Activated CD8-positive, alpha-beta memory T cell treated with anti-CD3 and anti-CD28 coated beads, Interleukin-2, amount 50 U/mL, for 48 hours (primary cell): Measurements from ENCODE around the gene UBE2D4.
"Not testable (repeated sequence)": the region's sequence is repeated elsewhere in the genome, so short reads cannot be mapped to it uniquely, and the experiment has no call there.

Experiments used
- DNase-seq: peaks from one replicate; pipeline ENCODE4 v3.0.0-alpha.2; 2020

The UBE2D4 gene

DNA sequence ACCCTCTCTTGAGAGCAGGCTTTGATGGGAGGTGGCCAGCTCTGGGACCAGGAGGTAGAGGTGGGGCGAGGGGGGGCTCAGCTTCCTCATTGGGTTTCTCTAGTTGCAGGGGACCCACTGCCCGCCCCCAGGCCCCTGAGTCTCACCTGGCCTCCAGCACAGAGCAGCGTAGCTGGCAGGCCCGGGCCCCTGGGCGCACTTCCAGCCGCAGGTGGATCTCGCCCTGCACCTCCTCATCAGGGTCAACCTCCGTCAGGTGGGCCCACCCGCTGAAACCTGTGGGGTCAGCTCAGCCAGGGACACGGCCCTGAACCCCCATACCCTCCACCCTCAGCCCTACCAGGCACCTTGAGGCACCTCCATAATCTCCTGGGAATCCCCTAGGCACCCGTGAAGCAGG, 43.4 kb downstream of the UBE2D4 start:
- not testable (repeated sequence) for DNase-seq

DNA sequence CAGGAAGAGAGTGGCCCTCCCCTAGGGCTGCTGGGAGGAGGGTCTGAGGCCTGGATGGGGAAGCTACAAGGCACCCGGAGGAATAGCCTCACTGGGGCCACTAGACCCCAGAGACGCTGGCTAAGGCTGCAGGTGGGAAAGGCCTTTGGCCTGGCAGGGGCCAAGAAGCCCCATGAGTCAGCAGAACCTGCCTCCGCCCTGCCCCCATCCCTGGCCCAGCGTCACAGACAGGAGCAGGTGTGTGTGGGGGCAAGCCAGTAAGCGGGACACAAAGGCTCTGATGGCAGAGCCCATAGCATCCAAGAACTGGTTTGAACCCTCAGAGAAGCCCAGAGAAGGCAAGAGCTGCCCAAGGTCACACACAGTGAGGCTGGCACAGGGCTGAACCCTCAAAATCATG, 44.5 kb downstream of the UBE2D4 start:
- DNase-seq, result not testable (repeated sequence)

DNA sequence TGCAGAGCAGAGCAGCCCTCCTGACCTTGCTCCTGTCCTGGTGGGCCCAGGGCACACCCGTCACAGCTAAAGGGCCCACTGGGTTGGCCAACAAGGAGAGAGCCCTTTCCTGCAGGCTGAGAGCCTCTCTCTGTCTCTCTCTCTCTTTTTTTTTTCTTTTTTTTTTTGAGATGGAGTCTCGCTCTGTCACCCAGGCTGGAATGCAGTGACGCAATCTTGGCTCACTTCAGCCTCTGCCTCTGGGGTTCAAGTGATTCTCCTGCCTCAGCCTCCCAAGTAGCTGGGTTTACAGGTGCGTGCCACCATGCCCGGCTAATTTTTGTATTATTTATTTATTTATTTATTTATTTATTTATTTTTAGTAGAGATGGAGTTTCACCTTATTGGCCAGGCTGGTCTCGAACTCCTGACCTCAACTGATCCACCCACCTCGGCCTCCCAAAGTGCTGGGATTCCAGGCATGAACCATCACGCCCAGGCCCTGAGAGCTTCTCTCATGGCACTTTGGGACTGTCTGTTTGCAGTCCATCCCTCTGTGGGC, 47.9 kb downstream of the UBE2D4 start:
- DNase-seq, result not testable (repeated sequence)

DNA sequence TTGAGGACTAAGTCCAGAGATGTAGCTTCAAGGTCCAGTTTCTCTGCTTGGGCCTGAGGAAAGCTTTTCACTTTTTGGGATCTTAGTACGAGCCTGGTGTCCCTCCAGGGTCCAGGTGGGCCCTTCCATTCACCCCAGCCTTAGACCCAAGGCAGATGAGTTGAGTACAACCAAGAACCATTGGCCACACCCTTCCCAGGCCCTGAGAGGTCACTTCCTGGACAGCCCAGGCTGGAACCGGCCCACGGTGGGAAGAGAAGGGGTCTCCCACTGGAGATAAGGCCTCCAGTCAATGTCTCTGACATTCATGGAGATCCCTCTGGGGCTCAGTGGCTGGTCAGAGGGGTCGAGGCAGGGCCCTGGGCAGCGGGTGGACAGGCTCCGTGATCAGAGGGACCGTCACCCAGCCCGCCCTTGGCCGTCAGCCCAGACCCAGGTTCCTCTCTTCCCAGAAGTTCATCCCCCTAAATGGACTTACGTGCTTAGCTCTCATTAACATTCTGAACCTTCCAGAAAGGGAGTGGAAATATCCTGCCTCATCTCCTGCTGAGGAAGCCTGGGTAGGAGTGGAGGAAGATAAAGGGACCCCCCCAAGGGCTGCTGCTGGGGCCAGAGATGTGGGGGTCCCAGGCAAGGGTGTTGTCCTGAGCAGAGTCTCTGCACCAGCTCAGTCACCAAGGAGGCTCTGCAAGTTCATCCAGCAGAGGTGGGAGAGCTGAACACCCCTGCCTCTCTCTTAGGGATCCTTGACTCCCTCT, 48.7 kb downstream of the UBE2D4 start:
- DNase-seq, result not testable (repeated sequence)

DNA sequence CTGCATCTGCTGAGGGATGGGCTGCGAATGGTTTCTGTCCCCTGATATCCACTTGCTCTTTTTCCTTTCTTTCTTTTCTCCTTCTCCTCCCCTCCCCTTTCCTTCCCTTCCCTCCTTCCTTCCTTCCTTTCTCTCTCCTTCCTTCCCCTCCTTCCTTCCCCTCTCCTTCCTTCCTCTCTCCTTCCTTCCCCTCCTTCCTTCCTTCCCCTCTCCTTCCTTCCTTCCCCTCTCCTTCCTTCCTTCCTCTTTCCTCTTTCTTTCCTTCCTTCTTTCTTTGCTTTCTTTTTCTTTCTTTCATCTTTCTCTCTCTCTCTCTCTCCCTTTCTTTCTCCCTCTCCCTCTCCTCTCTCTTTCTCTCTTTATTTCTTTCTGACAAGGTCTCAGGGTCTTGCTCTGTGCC, 51.3 kb downstream of the UBE2D4 start:
- no peak for DNase-seq

DNA sequence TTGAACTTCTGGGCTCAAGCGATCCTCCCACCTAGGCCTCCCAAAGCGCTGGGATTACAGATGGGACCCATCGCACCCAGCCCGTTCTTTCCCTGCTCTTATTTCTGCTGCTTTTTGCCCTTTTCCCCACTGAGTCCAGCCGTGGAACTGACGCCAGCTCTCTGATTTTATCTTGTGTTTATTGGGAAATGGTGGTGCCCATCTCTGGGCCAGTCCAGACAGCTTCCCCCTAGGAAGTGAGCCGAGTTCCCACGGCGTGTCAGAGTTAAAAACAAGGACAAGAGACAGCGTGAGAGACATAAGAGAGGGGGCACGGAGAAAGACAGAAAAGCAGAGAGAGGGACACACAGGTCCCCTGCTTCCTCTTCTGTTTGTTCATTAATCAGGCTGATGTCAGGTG, 51.9 kb downstream of the UBE2D4 start:
- not testable (repeated sequence) for DNase-seq

DNA sequence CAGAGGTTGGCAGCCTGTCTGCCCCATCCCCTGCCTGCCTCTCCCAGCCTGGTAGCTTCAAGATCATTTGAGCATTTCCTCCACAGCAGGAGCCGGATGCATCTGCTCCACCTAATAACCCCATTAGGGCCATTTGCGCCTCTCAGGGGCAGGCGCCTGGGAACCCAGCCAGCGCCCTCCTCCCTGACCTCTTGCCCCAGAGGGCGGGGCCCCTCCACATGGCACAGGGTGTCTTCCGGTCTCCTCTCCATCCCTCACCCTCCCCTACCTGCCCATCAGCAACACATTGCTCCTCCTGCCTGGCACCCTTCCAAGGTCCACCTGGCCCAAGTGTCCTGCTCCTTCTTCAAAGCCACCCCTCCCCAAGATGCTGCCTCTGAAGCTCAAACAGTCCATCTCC, 56.6 kb downstream of the UBE2D4 start:
- not testable (repeated sequence) for DNase-seq

DNA sequence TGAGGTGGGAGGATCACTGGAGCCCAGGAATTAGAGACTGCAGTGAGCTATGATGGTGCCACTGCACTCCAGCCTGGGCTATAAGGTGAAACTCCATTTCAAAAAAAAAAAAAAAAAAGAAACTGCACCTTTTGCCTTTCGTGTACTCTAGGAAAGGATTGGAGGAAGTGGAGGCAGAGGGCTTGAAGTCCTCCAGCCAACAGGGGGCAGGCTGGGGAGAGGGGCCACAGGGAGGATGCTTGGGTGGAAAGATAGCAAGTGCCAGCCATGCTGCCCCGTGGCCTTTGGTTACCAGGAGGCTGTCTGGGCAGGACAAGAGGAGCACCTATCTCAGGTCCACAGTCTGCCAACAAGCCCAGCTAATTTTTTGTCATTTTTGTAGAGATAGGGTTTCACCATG, 57.5 kb downstream of the UBE2D4 start:
- DNase-seq, result not testable (repeated sequence)

DNA sequence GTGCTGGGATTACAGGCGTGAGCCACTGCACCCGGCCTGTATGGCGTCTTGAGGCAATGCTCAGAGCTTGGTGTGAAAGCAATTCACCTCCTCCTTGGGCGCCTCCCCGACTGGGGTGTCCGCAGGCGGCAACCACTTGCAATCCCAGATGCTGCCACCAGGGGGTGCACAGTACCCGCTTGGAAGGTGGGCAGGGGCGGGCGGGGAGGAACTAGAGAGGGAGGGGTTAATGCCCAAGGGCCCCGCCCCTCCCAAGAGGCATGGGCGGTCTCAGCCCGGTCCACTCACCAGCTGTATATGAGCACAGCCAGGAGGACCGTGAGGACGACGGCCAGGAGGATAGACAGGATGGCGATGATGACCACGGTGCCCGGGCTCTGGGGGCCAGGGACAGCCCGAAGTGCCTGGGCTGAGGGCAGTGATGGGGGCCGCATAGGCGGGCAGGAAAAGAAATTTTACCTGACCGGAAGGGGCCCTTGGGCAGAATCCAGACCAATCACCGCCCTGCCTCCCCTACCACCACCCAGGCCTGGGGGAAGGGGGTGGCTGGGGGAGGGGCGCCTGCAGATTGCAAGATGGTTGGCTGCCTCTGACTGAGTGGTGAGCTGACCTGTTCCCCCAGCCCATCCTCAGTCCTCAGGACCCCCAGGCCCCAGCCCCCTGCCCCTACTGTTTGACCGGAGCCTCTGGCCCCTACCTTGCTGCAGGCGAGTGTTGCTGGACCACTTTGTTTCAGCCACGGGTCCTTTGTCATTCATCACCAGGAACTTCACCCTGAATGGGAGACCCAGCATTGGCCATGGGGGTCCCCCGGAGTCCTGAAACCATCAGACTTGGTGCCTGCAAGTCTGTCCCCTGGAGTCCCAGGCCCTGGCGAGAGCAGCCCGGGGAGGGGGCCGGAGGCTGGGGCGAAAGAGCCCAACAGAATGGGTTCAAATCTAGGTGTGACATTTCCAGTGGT, 59.9 kb downstream of the UBE2D4 start:
- peak; percentile 98 for DNase-seq

DNA sequence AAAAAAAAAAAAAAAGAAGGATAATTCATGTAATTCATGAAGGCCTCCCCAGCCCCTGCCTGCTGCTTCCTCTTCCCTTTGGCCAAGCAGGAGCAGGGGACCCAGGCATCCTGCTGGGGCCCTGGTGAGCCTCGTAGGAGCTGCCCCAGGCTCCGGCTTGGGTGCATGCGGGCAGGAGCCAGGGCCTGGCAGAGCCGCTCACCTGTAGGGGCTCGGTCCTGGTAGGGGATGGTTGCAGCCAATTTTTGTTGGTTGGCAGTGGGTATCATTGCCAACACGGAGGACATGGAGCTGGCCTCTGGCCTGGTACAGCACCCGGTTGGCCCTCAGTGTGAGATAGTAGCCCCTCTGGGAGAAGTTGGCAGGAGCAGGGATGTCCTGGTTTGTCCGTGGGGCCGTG, 61.2 kb downstream of the UBE2D4 start:
- not testable (repeated sequence) for DNase-seq

DNA sequence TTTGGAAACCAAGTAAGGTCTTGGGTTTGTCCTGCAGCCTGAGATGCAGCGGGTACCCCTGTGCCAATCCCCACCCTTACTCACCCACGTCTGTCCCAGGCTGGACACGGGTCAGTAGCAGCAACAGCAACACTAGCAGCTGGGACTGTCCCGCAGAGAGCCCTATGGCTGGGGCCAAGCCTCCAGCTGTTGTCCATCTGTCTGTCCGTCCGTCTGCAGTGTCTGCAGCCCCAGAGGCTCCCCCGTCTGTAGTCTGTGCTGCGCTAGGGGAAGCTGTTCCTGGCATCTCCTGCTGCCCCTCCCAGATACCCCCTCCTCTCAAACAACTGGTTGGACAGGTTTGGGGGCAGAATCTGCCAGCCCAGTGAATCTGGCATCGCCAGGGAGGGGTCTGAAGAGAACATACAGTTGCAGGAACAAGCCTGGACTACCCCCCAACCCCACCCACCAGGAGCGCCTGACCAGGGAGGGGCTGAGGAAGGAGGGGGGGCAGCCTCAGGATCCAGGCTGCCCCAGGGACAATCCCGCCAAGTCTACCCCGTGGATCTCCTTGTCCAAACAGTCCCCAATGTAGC, 63.9 kb downstream of the UBE2D4 start:
- DNase-seq, result not testable (repeated sequence)

DNA sequence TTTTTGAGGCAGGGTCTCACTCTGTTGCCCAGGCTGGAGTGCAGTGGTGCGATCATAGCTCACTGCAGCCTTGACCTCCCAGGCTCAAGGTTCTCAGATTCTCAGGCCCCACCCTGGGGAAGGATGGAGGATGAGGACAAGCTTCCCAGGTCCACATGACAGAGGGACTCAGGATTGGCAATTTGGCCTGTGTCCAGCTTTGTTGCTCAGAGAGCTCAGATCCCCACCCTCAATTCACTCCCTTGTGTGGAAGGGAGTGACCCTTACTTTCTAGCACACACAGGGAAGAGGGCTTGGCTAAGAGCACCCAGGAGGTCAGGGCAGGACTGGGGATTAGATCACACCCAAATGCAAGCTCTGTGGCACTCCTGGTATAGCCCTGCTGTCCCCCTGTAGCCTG, 64.6 kb downstream of the UBE2D4 start:
- DNase-seq, result not testable (repeated sequence)

DNA sequence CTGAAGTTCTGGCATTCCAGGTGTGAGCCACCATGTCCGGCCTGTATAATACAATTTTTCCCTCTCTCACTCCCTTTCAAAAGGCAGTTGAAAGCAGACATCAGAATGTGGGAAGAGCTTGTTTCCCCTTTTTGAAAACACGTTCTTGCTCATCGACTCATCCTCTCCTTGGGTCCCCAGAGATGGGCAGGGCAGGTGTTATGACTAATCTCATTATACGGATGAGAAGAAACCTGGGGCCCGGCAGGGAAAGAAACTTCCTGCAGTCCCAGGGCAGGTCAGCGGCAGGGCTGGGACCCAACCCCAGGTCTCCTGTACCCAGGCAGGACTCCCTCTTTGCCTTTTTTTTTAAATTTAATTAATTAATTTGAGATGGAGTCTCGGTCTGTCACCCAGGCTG, 66.7 kb downstream of the UBE2D4 start:
- DNase-seq, result not testable (repeated sequence)

DNA sequence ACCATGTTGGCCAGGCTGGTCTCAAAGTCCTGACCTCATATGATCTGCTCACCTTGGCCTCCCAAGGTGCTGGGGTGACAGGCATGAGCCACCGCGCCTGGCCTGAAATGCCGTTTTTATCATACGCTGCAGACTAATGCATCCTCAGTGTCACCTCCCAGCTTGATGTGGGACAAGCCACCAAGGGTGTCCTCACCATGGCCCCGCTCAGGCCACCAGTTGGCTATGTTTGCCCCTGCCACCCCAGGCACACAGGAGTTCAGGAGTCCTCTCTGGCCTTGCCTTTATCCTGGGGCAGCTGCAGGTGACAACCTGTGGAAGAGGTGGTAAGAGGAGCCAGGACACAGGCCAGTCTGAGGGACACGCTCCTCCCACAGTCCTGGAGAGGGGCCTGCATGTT, 68.4 kb downstream of the UBE2D4 start:
- not testable (repeated sequence) for DNase-seq

DNA sequence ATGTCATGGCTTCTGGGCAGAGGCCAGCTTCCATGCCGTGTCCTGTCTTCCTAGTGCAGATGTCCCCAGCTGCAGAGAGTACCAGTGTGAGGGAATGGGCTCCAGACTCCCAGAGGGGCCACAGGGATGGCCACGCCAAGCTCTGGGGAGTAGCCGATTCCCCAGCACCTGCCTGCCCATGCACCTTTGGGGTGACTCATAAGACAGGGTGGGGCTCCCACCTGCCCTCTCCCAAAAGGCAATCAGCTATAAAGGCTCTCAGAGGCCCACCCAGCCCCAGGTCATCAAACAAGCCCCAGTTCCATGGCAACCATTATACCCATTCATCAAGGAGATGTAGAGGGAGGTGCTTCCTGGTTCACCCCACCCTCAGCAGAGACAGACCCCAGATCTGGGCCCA, 71.3 kb downstream of the UBE2D4 start, which contains the start of gene SPDYE1:
Gene SPDYE1 (plus strand): TSS at position 366 of the 400 bp plus-strand sequence. CDS start 2,053 bp downstream, outside the sequence.
- DNase-seq, result not testable (repeated sequence)
